ENCODE data around the gene HECW1. TPM values are rescaled to one million over a fixed set of nuclear protein-coding genes. Genes with fewer than 3 reads are reported as not detected.

The HECW1 gene
- total and polyA plus RNA-seq, 11 donors = 0.23 TPM; not detected in 10

DNA sequence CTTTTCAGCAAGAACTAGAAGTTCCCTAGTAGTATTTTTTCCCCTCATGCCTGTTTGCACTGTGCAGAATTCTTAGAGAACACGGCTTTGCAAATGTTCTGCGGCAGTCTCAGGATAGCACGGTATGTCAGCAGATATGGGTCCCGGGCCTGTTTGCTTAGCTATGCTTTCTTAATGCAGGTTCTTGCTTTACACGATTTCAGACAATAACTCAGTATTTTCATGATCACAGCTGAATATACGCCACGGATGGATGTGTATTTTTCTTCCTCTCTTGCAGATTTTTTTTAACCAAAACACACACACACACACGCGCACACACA lies 137.3 kb downstream of the HECW1 start:
- TF ChIP-seq, protein P1, sequence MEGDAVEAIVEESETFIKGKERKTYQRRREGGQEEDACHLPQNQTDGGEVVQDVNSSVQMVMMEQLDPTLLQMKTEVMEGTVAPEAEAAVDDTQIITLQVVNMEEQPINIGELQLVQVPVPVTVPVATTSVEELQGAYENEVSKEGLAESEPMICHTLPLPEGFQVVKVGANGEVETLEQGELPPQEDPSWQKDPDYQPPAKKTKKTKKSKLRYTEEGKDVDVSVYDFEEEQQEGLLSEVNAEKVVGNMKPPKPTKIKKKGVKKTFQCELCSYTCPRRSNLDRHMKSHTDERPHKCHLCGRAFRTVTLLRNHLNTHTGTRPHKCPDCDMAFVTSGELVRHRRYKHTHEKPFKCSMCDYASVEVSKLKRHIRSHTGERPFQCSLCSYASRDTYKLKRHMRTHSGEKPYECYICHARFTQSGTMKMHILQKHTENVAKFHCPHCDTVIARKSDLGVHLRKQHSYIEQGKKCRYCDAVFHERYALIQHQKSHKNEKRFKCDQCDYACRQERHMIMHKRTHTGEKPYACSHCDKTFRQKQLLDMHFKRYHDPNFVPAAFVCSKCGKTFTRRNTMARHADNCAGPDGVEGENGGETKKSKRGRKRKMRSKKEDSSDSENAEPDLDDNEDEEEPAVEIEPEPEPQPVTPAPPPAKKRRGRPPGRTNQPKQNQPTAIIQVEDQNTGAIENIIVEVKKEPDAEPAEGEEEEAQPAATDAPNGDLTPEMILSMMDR (IDR thresholded peaks at IDR 0.05) = no peak
- no peak for TF ChIP-seq POLR2A (IDR thresholded peaks at IDR 0.05)
- no peaks in the 10 kb centered on the region for H3K36me3 ChIP-seq

DNA sequence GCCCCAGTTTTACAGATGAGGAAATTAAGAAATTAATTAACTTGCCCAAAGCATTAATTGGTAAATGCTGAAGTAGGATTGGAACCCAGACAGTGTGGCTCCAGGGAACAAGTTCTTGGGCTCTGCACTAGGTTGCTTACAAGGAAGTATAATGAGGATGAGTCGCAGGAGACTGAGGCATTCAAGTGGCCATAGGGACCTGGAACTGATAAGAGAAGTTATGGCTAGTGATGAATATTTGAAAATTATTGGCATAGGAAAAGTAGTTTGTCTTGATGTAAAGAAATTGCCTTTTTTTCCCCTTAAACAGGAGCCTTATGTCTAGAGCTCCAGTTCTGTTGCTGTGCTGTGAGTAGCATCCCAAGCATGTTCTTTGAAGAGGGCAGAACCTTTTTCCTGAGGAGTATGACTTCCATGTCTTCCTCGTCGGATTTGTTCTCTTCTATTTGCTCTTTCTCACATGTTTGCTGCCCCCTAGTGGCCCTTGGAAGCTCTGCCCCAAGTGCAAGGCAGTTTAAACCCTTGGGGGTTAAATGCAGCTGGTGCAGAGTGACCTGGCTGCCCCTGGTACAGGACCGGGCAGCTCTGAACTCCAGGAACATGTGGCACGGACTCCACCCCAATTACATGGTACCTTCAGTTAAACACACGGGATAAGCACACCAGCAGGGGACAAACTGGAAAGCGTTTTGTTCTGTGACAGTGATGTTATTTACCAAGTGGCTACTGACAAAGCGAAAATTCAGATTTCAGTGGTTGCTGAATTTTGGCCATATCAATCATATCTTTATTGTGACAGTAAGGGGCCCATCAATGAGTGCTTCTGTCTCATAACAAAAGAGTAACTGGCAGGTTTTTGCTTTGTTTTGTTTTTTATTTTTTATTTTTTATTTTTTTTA lies 148.8 kb downstream of the HECW1 start:
- TF ChIP-seq, protein P1 (IDR thresholded peaks at IDR 0.05) = peak; percentile 82 to 94 (median 90)
- no peak for TF ChIP-seq POLR2A (IDR thresholded peaks at IDR 0.05)
- WGBS, 4 donors = 21 to 28% (median 24%) methylated on average over 8 of the region's 8 CpGs
- no peaks in the 10 kb centered on the region for H3K9me3 ChIP-seq

More for the DNA sequence above, 137.3 kb downstream of the HECW1 start:
- DNase-seq = no peak
- intact Hi-C loops (cut with DNase I) = no loop called here
- Histone ChIP-seq H3K4me3 (no peak overlapping the region), H3K27ac (no peak overlapping the region), H3K9me3 (no peaks in the 10 kb centered on the region), H3K4me1 (no peaks in the 10 kb centered on the region), H3K27me3 (peaks cover 0 to 24% (median 4%) of the 10 kb centered on the region in 9 donors)
- ATAC-seq = no peak
- 79 to 90% (median 82%) methylated on average over 9 of the region's 9 CpGs for WGBS, 4 donors

DNA sequence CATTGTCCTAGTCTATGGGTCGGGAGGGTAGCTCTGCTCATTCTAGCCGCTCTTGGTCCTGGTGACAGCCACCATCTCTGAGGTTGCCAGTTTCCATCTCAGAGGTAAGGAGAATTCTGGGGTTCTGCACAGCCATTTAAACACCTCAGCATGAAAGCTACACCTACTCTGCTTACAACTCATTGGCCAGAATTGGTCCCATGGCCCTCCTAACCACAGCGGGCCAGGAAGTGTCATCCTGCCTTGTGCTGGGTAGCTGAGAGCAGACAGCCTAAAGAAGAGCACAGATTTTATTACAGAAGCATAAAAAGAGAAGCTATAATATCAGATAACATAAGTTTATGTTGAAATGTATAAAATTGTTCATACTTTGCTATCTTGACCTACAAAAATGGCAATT lies 152.7 kb downstream of the HECW1 start:
- TF ChIP-seq POLR2A (IDR thresholded peaks at IDR 0.05) = no peak
- WGBS, 4 donors = 92 to 97% (median 94%) methylated on average over 3 of the region's 3 CpGs
- H3K36me3 ChIP-seq = no peaks in the 10 kb centered on the region
- H3K9me3 ChIP-seq = no peaks in the 10 kb centered on the region
- H3K4me1 ChIP-seq = peaks cover 0 to 5% (median 0%) of the 10 kb centered on the region in 12 donors
- H3K27ac ChIP-seq = no peak overlapping the region
- DNase-seq (no peak), ATAC-seq (no peak)
- H3K27me3 ChIP-seq = peaks cover 0 to 9% (median 0%) of the 10 kb centered on the region in 9 donors
- intact Hi-C loops (cut with DNase I) = loop anchor here in 1 of 10 donors (10.0 kb wide), 1 partner anchor 570 kb away; no protein-coding TSS in a partner anchor
- H3K4me3 ChIP-seq = no peak overlapping the region

More for the DNA sequence above, 148.8 kb downstream of the HECW1 start:
- DNase-seq = peak in 4 of 5 donors; percentile 33 to 67 (median 60)
- intact Hi-C loops (cut with DNase I) = loop anchor here (1.0 to 10.0 kb wide), 9 partner anchors 316 to 578 kb away; no protein-coding TSS in a partner anchor
- Histone ChIP-seq H3K4me3 (no peak overlapping the region), H3K4me1 (peaks cover 0 to 5% (median 0%) of the 10 kb centered on the region in 12 donors), H3K27ac (no peak overlapping the region), H3K36me3 (no peaks in the 10 kb centered on the region), H3K27me3 (peaks cover 0 to 17% (median 0%) of the 10 kb centered on the region in 9 donors)
- peak in 3 of 4 donors; percentile 59 to 80 (median 78) for ATAC-seq

DNA sequence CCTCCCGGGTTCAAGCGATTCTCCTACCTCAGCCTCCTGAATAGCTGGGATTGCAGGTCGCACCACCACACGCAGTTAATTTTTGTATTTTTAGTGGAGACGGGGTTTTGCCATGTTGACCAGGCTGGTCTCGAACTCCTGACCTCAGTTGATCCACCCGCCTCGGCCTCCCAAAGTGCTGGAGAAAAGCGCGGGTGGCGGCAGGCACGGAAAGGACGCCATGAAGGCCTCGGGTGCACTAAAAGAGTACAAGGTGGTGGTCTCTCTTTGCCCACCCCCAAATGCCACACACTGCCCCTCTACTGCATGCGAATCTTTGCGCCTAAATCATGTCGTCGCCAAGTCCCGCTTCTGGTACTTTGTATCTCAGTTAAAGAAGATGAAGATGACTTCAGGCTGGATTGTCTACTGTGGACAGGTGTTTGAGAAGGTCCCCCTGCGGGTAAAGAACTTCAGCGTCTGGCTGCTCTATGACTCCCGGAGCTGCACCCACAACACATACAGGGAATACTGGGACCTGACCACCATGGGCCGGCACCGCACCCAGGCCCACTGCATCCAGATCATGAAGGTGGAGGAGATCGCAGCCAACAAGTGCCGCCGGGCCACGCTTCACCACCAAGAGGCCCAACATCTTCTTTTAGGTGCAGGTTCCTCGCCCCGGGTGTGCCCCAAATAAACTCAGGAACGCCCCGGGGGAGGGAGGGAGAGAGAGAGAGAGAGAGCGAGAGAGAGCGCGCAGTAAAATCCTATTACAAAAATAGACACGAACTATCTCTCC lies 161.7 kb downstream of the HECW1 start:
- TF ChIP-seq, protein P1 (IDR thresholded peaks at IDR 0.05) = no peak
- TF ChIP-seq POLR2A (IDR thresholded peaks at IDR 0.05) = no peak
- Histone ChIP-seq H3K4me1 (no peaks in the 10 kb centered on the region), H3K4me3 (no peak overlapping the region), H3K27ac (no peak overlapping the region), H3K9me3 (peaks cover 0 to 22% (median 0%) of the 10 kb centered on the region in 12 donors), H3K27me3 (peaks cover 0 to 3% (median 0%) of the 10 kb centered on the region in 9 donors), H3K36me3 (no peaks in the 10 kb centered on the region)
- ATAC-seq (no peak), DNase-seq (no peak)
- WGBS, 4 donors = 93 to 96% (median 95%) methylated on average over 36 of the region's 36 CpGs
- intact Hi-C loops (cut with DNase I) = no loop called here

Measured in heart left ventricle (tissue), 16 donors.